Trophoblast cell (in vitro differentiated cells and primary cell): Measurements from ENCODE around the gene MOV10L1.

Experiments used
- DNase-seq, 2 donors: peaks; one replicate each; pipeline ENCODE4 v3.0.0-alpha.2; 2016
- H2AFZ ChIP-seq: 2 replicates; pipeline ENCODE4 v1.6.1; 2013; ENCODE audit warnings: low read length, moderate library complexity, mild to moderate bottlenecking; ENCODE audit not compliant: insufficient read depth, poor library complexity
- H2AK5ac ChIP-seq: 2 replicates; pipeline ENCODE4 v1.6.1; 2013; ENCODE audit warnings: mild to moderate bottlenecking, low read length
- H2BK120ac ChIP-seq: 2 replicates; pipeline ENCODE4 v1.6.1; 2013; ENCODE audit warnings: low read length, mild to moderate bottlenecking, moderate library complexity; ENCODE audit not compliant: insufficient read depth, poor library complexity
- H2BK12ac ChIP-seq: 2 replicates; pipeline ENCODE4 v1.6.1; 2013; ENCODE audit warnings: mild to moderate bottlenecking, low read length, moderate library complexity
- H2BK5ac ChIP-seq: 2 replicates; pipeline ENCODE4 v1.6.1; 2013; ENCODE audit warnings: low read length, low read depth, moderate library complexity, mild to moderate bottlenecking; ENCODE audit not compliant: poor library complexity
- H3K14ac ChIP-seq: 2 replicates; pipeline ENCODE4 v1.6.1; 2013; ENCODE audit warnings: mild to moderate bottlenecking, low read length
- H3K18ac ChIP-seq: 2 replicates; pipeline ENCODE4 v1.6.1; 2013; ENCODE audit warnings: mild to moderate bottlenecking, low read length
- H3K23ac ChIP-seq: 2 replicates; pipeline ENCODE4 v1.6.1; 2013; ENCODE audit warnings: low read length
- H3K27ac ChIP-seq: 2 replicates; pipeline ENCODE4 v1.5.1; 2013; ENCODE audit warnings: low read depth, mild to moderate bottlenecking, inconsistent platforms, low read length, moderate library complexity
- H3K27me3 ChIP-seq: 2 replicates; pipeline ENCODE4 v1.6.1; 2013; ENCODE audit warnings: inconsistent platforms, mild to moderate bottlenecking, low read length, moderate library complexity; ENCODE audit not compliant: insufficient read depth
- H3K36me3 ChIP-seq, 2 experiments: 1 replicate in 1 of 2; 2 replicates in 1 of 2; pipeline ENCODE4 v1.6.1; 2013; ENCODE audit warnings: low read length in 2 of 2, mild to moderate bottlenecking in 2 of 2, moderate library complexity in 1 of 2; ENCODE audit not compliant: insufficient read depth in 2 of 2, control insufficient read depth in 1 of 2
- H3K4ac ChIP-seq: 2 replicates; pipeline ENCODE4 v1.6.1; 2013; ENCODE audit warnings: low read depth, mild to moderate bottlenecking, low read length, moderate library complexity
- H3K4me1 ChIP-seq, 2 experiments: 1 replicate in 1 of 2; 2 replicates in 1 of 2; pipeline ENCODE4 v1.6.1; 2013; ENCODE audit warnings: low read length in 2 of 2, mild to moderate bottlenecking in 2 of 2, moderate library complexity in 1 of 2; ENCODE audit not compliant: insufficient read depth in 2 of 2, control insufficient read depth in 1 of 2
- H3K4me2 ChIP-seq: 2 replicates; pipeline ENCODE4 v1.6.1; 2013; ENCODE audit warnings: inconsistent platforms, mild to moderate bottlenecking, low read length, moderate library complexity
- H3K4me3 ChIP-seq: 2 replicates; pipeline ENCODE4 v1.5.1; 2013; ENCODE audit warnings: mild to moderate bottlenecking, low read depth, low read length, inconsistent platforms
- H3K79me1 ChIP-seq: one replicate; pipeline ENCODE4 v1.6.1; 2013; ENCODE audit warnings: low read length
- H3K79me2 ChIP-seq: 2 replicates; pipeline ENCODE4 v1.6.1; 2013; ENCODE audit warnings: low read length, mild to moderate bottlenecking; ENCODE audit not compliant: control insufficient read depth, insufficient read depth, poor library complexity
- H3K9ac ChIP-seq: 2 replicates; pipeline ENCODE4 v1.6.1; 2013; ENCODE audit warnings: mild to moderate bottlenecking, low read length
- H3K9me3 ChIP-seq: 2 replicates; pipeline ENCODE4 v1.6.1; 2013; ENCODE audit warnings: low read depth, mild to moderate bottlenecking, control low read depth, inconsistent platforms, low read length; ENCODE audit not compliant: insufficient read depth
- H4K12ac ChIP-seq: 2 replicates; pipeline ENCODE4 v1.6.1; 2013; ENCODE audit warnings: low read depth, mild to moderate bottlenecking, low read length, moderate library complexity
- H4K8ac ChIP-seq: 2 replicates; pipeline ENCODE4 v1.6.1; 2013; ENCODE audit warnings: low read depth, mild to moderate bottlenecking, low read length, moderate library complexity
- H4K91ac ChIP-seq: one replicate; pipeline ENCODE4 v1.6.1; 2013; ENCODE audit warnings: low read depth, mild to moderate bottlenecking, low read length, moderate library complexity
- WGBS: extraction: QIAGEN DNeasy Blood & Tissue Kit; methylation state at CpG from one replicate; pipeline ENCODE4 v1.1.7; 2013; ENCODE audit warnings: missing lambda C conversion rate; ENCODE audit not compliant: insufficient read length, insufficient coverage; ENCODE audit errors: extremely low coverage; 5-methylcytosine and 5-hydroxymethylcytosine counted together

The MOV10L1 gene

GRCh38 chr22:50101870-50102565, 12.2 kb downstream of the MOV10L1 start:
- Histone ChIP-seq H3K18ac (no peak overlapping the region), H2AFZ (no peak overlapping the region), H4K12ac (no peak overlapping the region), H2AK5ac (no peak overlapping the region), H3K4me2 (no peak overlapping the region), H3K79me2 (no peaks in the 10 kb centered on the region), H2BK12ac (no peak overlapping the region), H2BK120ac (no peak overlapping the region), H4K91ac (no peak overlapping the region), H3K4me1 (no peaks in the 10 kb centered on the region), H3K23ac (no peak overlapping the region), H2BK5ac (no peak overlapping the region), H3K9ac (no peak overlapping the region), H3K4ac (no peak overlapping the region), H3K4me3 (no peak overlapping the region), H3K79me1 (no peaks in the 10 kb centered on the region), H3K27ac (no peak overlapping the region), H3K9me3 (peaks cover 2% of the 10 kb centered on the region), H3K14ac (no peak overlapping the region), H4K8ac (no peak overlapping the region), H3K27me3 (no peaks in the 10 kb centered on the region), H3K36me3 (no peaks in the 10 kb centered on the region)
- no CpG with 5 or more reads among the region's 10 CpGs for WGBS
- no peak for DNase-seq

DNA sequence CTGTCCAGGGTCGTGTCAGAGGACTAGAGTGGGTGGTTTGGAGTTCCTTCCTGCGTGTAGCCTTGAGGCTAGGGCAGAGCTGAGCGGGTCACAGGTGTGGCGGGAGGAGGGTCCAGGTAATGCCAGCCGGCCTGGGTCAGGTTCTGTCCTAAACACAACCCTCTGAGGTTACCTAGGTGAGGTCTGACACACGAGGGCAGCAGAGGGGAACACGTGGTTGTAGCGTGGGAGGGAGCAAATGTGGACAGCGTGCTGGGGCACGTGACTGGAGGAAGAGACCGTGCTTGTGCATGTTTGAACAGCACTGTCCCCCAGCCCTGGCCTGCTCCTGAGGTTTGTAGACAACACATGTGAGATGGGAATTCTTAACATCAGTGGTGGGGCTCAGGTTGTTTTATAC, 13.1 kb downstream of the MOV10L1 start:
- no peak overlapping the region for H3K18ac ChIP-seq
- H3K27me3 ChIP-seq: no peaks in the 10 kb centered on the region
- DNase-seq: no peak
- H3K23ac ChIP-seq: no peak overlapping the region
- H3K14ac ChIP-seq: no peak overlapping the region
- no CpG with 5 or more reads among the region's 11 CpGs for WGBS
- H2BK5ac ChIP-seq: no peak overlapping the region
- no peak overlapping the region for H2AK5ac ChIP-seq
- no peak overlapping the region for H2BK12ac ChIP-seq
- H3K4me3 ChIP-seq: no peak overlapping the region
- H2BK120ac ChIP-seq: no peak overlapping the region
- no peaks in the 10 kb centered on the region for H3K4me1 ChIP-seq
- H3K79me2 ChIP-seq: no peaks in the 10 kb centered on the region
- no peak overlapping the region for H3K27ac ChIP-seq
- no peak overlapping the region for H4K91ac ChIP-seq
- H3K79me1 ChIP-seq: no peaks in the 10 kb centered on the region
- H3K4me2 ChIP-seq: no peak overlapping the region
- H4K8ac ChIP-seq: no peak overlapping the region
- no peak overlapping the region for H2AFZ ChIP-seq
- no peaks in the 10 kb centered on the region for H3K36me3 ChIP-seq
- no peak overlapping the region for H3K9ac ChIP-seq
- H3K9me3 ChIP-seq: peaks cover 2% of the 10 kb centered on the region
- H4K12ac ChIP-seq: no peak overlapping the region
- H3K4ac ChIP-seq: no peak overlapping the region

GRCh38 chr22:50104141-50104544, 14.3 kb downstream of the MOV10L1 start:
- no peak overlapping the region for H4K91ac ChIP-seq
- peak overlapping the region; percentile 14 for H3K9ac ChIP-seq
- H3K27me3 ChIP-seq: no peaks in the 10 kb centered on the region
- H3K4me2 ChIP-seq: no peak overlapping the region
- DNase-seq: no peak
- no peak overlapping the region for H2AK5ac ChIP-seq
- peaks cover 2% of the 10 kb centered on the region for H3K9me3 ChIP-seq
- no peak overlapping the region for H3K4me3 ChIP-seq
- no peaks in the 10 kb centered on the region for H3K36me3 ChIP-seq
- no peak overlapping the region for H3K14ac ChIP-seq
- no peak overlapping the region for H3K23ac ChIP-seq
- no peaks in the 10 kb centered on the region for H3K4me1 ChIP-seq
- no peak overlapping the region for H2BK120ac ChIP-seq
- H3K4ac ChIP-seq: no peak overlapping the region
- H3K27ac ChIP-seq: no peak overlapping the region
- no peaks in the 10 kb centered on the region for H3K79me2 ChIP-seq
- H2BK5ac ChIP-seq: no peak overlapping the region
- no peak overlapping the region for H3K18ac ChIP-seq
- no peak overlapping the region for H4K8ac ChIP-seq
- H2BK12ac ChIP-seq: no peak overlapping the region
- no peaks in the 10 kb centered on the region for H3K79me1 ChIP-seq
- WGBS: no CpG with 5 or more reads among the region's 6 CpGs
- H2AFZ ChIP-seq: no peak overlapping the region
- no peak overlapping the region for H4K12ac ChIP-seq

- Histone ChIP-seq H3K9me3 (peaks cover 2% of the 10 kb centered on the region), H3K27me3 (no peaks in the 10 kb centered on the region), H3K18ac (no peak overlapping the region), H2AFZ (no peak overlapping the region), H3K79me1 (no peaks in the 10 kb centered on the region), H2BK120ac (no peak overlapping the region), H3K4ac (no peak overlapping the region), H3K27ac (no peak overlapping the region), H4K12ac (no peak overlapping the region), H3K4me1 (no peaks in the 10 kb centered on the region), H3K79me2 (no peaks in the 10 kb centered on the region), H3K23ac (no peak overlapping the region), H3K36me3 (no peaks in the 10 kb centered on the region), H3K4me3 (no peak overlapping the region), H3K14ac (no peak overlapping the region), H4K91ac (no peak overlapping the region), H2AK5ac (no peak overlapping the region), H2BK12ac (no peak overlapping the region), H4K8ac (no peak overlapping the region), H3K4me2 (no peak overlapping the region), H3K9ac (no peak overlapping the region), H2BK5ac (no peak overlapping the region)
- peak in 1 of 2 donors; percentile 31 for DNase-seq
- no CpG with 5 or more reads among the region's 9 CpGs for WGBS
Observed at GRCh38 chr22:50105208-50106100, 15.6 kb downstream of the MOV10L1 start.
